GM19240 (cell line): ENCODE data around the gene KMO.
A peak's percentile ranks its signal among the peaks of the same experiment; 100 is the strongest.

Source experiments
- DNase-seq: peaks from one replicate; pipeline ENCODE4 v3.0.0; 2011; ENCODE audit warnings: low spot score; ENCODE audit not compliant: insufficient read length

KMO gene

DNA sequence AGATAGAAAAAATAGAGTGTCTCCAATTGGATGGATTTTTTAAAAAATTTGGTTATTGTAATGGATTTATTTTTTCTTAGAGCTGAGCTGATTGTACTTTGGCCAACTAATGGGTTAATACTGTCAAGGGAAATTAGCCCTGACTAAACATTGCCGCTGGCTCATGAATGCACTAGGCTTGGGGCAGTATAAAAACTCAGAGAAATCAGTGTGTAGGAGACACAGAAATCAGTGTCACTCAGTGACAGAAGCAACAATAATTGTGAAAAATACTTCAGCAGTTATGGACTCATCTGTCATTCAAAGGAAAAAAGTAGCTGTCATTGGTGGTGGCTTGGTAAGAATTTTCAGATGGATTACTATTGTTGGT is at the start of gene KMO:
KMO (plus strand) TSS at position 217 of the 370 bp plus-strand sequence; CDS start at position 284, 67 bp downstream.
- DNase-seq: no peak

DNA sequence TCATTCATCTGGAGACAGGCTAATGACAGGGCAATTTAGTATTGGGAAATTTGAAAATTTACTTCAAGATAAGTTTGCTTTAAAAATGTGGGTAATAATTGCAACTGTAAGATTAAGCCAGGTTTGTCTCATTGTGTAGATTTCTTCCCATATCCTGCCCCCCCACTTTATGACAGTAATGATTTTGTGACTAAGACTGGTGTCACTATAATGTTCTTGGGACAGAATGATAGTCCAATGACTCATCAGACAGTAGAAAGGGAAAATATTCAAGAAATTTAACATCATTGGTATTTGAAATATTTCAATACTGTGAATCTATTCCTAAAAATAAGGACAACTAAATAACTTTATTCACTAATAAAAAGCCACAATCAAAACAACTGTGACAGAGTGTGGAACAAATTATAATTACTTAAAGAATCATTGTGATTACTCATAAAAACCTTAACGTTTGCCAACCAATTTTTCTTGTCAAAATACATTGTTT is 49.4 kb upstream of the KMO start:
- no peak for DNase-seq

- DNase-seq: no peak
Observed at GRCh38 chr1:241485145-241485544, 47.0 kb upstream of the KMO start.

DNA sequence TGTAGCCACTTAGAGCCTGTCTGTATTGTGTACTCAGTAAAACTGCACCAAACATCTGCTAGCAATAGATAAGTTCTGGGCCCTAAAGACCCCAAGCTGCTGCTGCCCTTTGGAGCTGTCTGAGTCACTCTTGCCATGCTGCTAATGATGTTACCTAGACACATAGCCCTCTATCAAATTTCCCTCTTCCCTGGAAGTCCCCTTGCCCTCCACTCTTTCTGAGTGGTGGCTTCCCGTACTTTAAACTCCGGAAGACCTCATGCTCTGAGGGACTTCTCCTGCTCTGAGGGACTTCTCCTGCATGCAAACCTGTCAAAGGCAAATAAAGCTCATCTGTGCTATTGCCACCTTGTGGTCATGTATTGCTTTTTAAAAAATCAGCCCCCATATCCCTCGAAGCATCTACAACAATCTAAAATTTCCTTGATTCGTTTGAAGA is 46.6 kb upstream of the KMO start:
- no peak for DNase-seq

DNA sequence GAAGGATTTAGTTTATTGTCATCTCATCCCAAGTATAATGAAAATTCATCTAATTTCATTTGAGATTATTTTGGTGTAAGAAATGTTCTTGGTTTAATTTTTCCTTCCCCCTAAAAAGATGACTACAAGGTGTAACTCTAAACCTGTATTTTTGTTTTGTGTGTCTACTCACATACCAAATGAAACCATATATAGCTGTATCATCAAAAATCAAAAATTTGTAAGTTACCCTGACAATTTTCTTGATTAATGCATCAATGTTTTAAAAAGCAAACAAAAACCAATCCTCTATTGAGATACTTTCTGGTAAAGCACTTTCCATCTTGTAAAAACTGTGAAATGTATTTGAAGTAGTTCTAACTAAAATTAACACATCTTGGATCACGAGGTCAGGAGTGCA is 43.4 kb upstream of the KMO start:
- no peak for DNase-seq

- DNase-seq: no peak
Observed at GRCh38 chr1:241495741-241496140, 36.4 kb upstream of the KMO start.

DNA sequence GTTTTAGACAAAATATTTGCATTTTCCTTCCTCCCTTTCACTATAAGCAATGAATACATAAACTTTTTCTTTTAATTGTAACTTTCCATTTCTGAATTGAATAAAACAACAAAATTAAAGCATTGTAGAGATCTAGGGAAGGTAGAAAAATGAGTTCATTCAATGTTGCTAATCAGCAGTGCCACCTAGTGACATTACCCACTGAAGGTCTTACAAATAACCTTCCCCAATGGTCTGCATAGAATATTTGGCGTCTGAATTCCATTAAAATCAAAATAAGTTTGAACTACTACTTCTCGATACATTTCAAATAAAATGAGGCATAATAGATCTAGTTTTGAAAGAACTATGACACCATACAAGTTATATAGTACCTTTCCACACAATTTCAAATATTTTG is 32.3 kb upstream of the KMO start:
- no peak for DNase-seq

DNA sequence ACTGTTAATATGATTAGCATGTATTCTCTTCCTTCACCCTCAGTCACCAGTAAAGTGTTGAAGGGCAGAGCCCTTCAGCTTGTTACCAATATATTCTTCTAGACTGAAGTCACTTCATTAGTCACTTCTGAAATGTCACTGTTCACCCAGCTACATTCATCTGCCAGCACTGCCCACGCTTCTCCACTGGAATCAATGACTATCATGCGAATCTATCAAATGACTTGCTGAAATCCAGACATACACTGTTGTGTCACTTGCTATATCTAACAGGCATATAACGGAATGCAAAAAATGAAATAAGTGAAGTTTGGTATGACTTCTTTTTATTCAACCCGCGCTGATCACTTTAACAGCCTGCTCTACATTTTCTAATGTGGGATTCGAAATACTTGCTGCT is 28.7 kb upstream of the KMO start:
- no peak for DNase-seq

GRCh38 chr1:241507189-241507863 is 24.9 kb upstream of the KMO start:
- DNase-seq: no peak

DNA sequence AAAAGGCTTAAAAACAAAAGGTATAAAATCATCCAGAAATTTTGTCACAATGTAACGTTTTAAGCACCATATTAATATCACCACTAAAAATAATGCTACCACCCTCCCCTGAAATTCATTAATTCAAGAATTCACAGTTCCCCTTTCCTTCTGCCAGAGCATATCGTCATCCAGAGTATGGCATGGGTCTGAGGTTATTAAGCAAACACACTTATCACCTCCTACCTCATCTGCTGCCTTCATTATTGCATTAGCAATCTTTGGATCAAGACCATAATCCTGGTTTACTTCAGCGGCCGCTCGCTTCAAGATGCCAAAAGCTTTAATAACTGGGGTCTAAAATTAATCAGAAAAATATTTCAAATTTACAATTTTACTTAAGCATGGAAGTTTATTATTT is 18.8 kb upstream of the KMO start:
- no peak for DNase-seq

- no peak for DNase-seq
Observed at GRCh38 chr1:241518476-241519307, 13.5 kb upstream of the KMO start.

GRCh38 chr1:241519308-241520079 is 12.7 kb upstream of the KMO start, which contains the start of gene FH:
FH (minus strand) TSS chr1:241519755; CDS start chr1:241519722, 33 bp downstream.
- peak; percentile 57 for DNase-seq

GRCh38 chr1:241520080-241520465 is 12.1 kb upstream of the KMO start:
- no peak for DNase-seq

- no peak for DNase-seq
Observed at GRCh38 chr1:241521718-241522117, 10.5 kb upstream of the KMO start.

GRCh38 chr1:241525026-241525425 is 7.2 kb upstream of the KMO start:
- DNase-seq: no peak

- DNase-seq: no peak
Observed at GRCh38 chr1:241527146-241527545, 5.0 kb upstream of the KMO start.

DNA sequence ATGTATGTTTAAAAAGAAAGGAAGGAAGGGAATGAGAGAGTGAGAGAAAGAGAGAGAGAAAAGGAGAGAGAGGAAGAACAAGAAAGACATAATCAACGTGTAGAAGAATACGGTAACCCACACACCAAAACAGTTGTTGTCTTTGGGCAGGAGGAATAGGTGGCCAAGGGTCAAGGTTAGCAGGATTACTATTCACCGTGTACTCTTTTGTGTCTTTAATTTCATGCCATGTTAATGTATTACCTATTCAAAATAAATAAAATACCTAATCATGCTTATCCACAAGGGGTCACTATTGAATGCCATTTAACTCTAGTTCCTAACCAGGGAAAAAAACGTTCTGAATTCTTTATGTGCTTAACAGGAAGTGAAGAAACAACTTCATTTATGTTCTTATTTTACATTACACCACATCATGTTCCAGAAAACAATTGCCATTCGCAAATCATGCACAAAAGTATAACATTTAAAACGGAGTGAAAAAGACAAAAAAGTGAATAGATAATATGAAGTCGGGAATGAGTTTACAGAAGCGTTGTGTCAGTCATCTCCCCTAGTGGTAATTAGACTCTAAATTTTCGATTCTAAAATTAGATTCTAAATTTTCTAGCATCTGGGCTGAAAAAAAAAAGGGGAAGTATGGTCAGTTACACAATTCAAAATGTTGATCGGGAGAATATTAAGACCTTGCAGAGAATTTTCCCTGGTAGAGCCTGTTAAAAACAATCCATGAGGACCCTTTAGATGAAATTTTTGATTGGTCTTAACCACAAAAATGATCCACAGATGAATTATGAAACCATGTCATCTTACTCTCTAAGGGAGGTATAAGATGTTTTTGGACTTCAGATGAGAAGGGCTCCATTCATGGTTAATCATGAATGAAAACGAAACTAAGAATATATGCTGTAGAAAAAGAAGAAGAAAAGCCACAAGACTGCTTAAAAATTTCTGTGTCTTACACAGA is 700 bp upstream of the KMO start:
- DNase-seq: no peak

GRCh38 chr1:241532864-241533263 is 686 bp downstream of the KMO start:
- DNase-seq: no peak

GRCh38 chr1:241533326-241534115 is 1.3 kb downstream of the KMO start:
- no peak for DNase-seq

GRCh38 chr1:241536304-241536703 is 4.1 kb downstream of the KMO start:
- DNase-seq: no peak
